Endothelial cell of umbilical vein (primary cell): ENCODE data around the gene DPYD. TPM values are rescaled to one million over a fixed set of nuclear protein-coding genes. Genes with fewer than 3 reads are reported as not detected.

ENCODE experiments used
- BruUV-seq: library from RNA; stranded (reverse); fragments of 400-500 nt; replicated peaks from 2 replicates; lab custom pipeline; 2021; lab: Mats Ljungman, UMichigan
- CTCF ChIA-PET: fragments of 300-600, 350-600 bp; sonication (Branson Sonifier 250); formaldehyde crosslinking; loops from one replicate; lab custom pipeline; 2021; ENCODE audit warnings: antibody characterized with exemption, inconsistent platforms; lab: Charles Lee
- POLR2A ChIA-PET: fragments of 300-600, 350-600 bp; sonication (Branson Sonifier 250); formaldehyde crosslinking; loops from one replicate; lab custom pipeline; 2021; ENCODE audit warnings: antibody characterized with exemption, inconsistent platforms; lab: Charles Lee
- DNase-seq: peaks from one replicate; pipeline ENCODE4 v3.0.0-alpha.2; 2011; ENCODE audit warnings: low read depth, low spot score
- FAIRE-seq: peaks from 2 replicates; lab custom pipeline; 2011; peaks lifted over from hg19 to GRCh38; lab: Jason Lieb, UNC
- H2AFZ ChIP-seq: 2 replicates; pipeline ENCODE4 v1.6.0; 2012; ENCODE audit warnings: low read depth, low read length, control low read depth, inconsistent platforms
- H3K27ac ChIP-seq: 2 replicates; pipeline ENCODE4 v1.5.1; 2011; ENCODE audit warnings: low read depth, mild to moderate bottlenecking, control low read depth, low read length, moderate library complexity; ENCODE audit not compliant: insufficient read depth
- H3K27me3 ChIP-seq, 2 experiments: 2 replicates each; pipeline versions ENCODE4 v1.6.0 to v1.6.1; 2011; ENCODE audit warnings: low read length in 2 of 2, mixed read lengths in 1 of 2; ENCODE audit not compliant: control insufficient read depth in 2 of 2, insufficient read depth in 2 of 2
- H3K36me3 ChIP-seq, 2 experiments: 2 replicates in 1 of 2; 3 replicates in 1 of 2; pipeline ENCODE4 v1.5.1; 2011; ENCODE audit warnings: low read length in 2 of 2, mild to moderate bottlenecking in 1 of 2, moderate library complexity in 1 of 2; ENCODE audit not compliant: control insufficient read depth in 2 of 2, insufficient read depth in 2 of 2; ENCODE audit errors: extremely low read depth in 1 of 2
- H3K4me1 ChIP-seq: 3 replicates; pipeline ENCODE4 v1.5.1; 2011; ENCODE audit warnings: mild to moderate bottlenecking, low read length; ENCODE audit not compliant: control insufficient read depth, insufficient read depth; ENCODE audit errors: extremely low read depth
- H3K4me2 ChIP-seq: 2 replicates; pipeline ENCODE4 v1.6.1; 2011; ENCODE audit warnings: low read length, control low read depth, mixed read lengths; ENCODE audit not compliant: insufficient read depth
- H3K4me3 ChIP-seq, 3 experiments: fragments of 200-600 bp in 1 of 3; sonication (generic), shearing (Covaris generic) in 1 of 3; replicated peaks in 1 of 3; 2 replicates each; pipeline ENCODE4 v1.5.1; 2011 to 2016; ENCODE audit warnings: control low read depth in 3 of 3, low read length in 3 of 3, mild to moderate bottlenecking in 2 of 3, inconsistent platforms in 1 of 3, low read depth in 1 of 3, moderate library complexity in 1 of 3; ENCODE audit not compliant: insufficient read depth in 1 of 3
- H3K79me2 ChIP-seq: 2 replicates; pipeline ENCODE4 v1.6.0; 2012; ENCODE audit warnings: low read length, inconsistent platforms; ENCODE audit not compliant: control insufficient read depth, insufficient read depth
- H3K9ac ChIP-seq: replicated peaks from 2 replicates; pipeline ENCODE3; 2011; ENCODE audit warnings: low read length, control low read depth; ENCODE audit not compliant: insufficient read depth; ENCODE audit errors: extremely low read depth
- H3K9me1 ChIP-seq: replicated peaks from 3 replicates; pipeline ENCODE4 v1.6.0; 2011; ENCODE audit warnings: mild to moderate bottlenecking, low read length; ENCODE audit not compliant: control insufficient read depth, insufficient read depth; ENCODE audit errors: extremely low read depth
- H3K9me3 ChIP-seq: replicated peaks from 2 replicates; pipeline ENCODE4 v1.5.1; 2012; ENCODE audit warnings: low read length, inconsistent platforms; ENCODE audit not compliant: control insufficient read depth, insufficient read depth
- H4K20me1 ChIP-seq: replicated peaks from 2 replicates; pipeline ENCODE3; 2011; ENCODE audit warnings: mild to moderate bottlenecking, low read length; ENCODE audit not compliant: control insufficient read depth, insufficient read depth; ENCODE audit errors: extremely low read depth
- CTCF ChIP-seq, 2 donors: IDR thresholded peaks; 1 replicate in 1 of 2; 2 replicates in 1 of 2; pipeline ENCODE4 v1.5.1; 2011; ENCODE audit warnings: low read length in 2 of 2, mild to moderate bottlenecking in 2 of 2, moderate library complexity in 2 of 2, control low read depth in 1 of 2, inconsistent platforms in 1 of 2, low read depth in 1 of 2; ENCODE audit not compliant: insufficient read depth in 1 of 2; ENCODE audit errors: extremely low read depth in 1 of 2
- FOS ChIP-seq: IDR thresholded peaks from 2 replicates; pipeline ENCODE4 v1.6.1; 2011; ENCODE audit warnings: mild to moderate bottlenecking, low read length, moderate library complexity, borderline replicate concordance; ENCODE audit not compliant: insufficient read depth
- GATA2 ChIP-seq: IDR thresholded peaks from 2 replicates; pipeline ENCODE4 v1.7.0; 2011; ENCODE audit warnings: low read depth, mild to moderate bottlenecking, moderate library complexity, mixed read lengths, low read length; ENCODE audit not compliant: insufficient read length, insufficient read depth
- JUN ChIP-seq: IDR thresholded peaks from 2 replicates; pipeline ENCODE4 v1.6.1; 2011; ENCODE audit warnings: borderline replicate concordance, low read depth; ENCODE audit not compliant: insufficient read length, insufficient read depth
- MAX ChIP-seq: IDR thresholded peaks from 2 replicates; pipeline ENCODE4 v1.6.1; 2011; ENCODE audit not compliant: insufficient read depth, insufficient read length
- POLR2A ChIP-seq: IDR thresholded peaks from 2 replicates; pipeline ENCODE4 v1.6.1; 2012; ENCODE audit warnings: low read depth, mild to moderate bottlenecking, control low read depth, low read length
- POLR2AphosphoS5 ChIP-seq: IDR thresholded peaks from 2 replicates; pipeline ENCODE4 v1.6.1; 2012; ENCODE audit warnings: low read depth, mild to moderate bottlenecking, control low read depth, low read length, moderate library complexity; ENCODE audit not compliant: insufficient read depth
- dilution Hi-C: fragments of 300-500 bp; cut with MboI; formaldehyde crosslinking; loops from one replicate; pipeline ENCODE4 v1.15.0; 2019; ENCODE audit warnings: low sequenced_read_pairs; ENCODE audit not compliant: extremely low pct_ligation_motif_present
- intact Hi-C: fragments of 100-400 bp; cut with micrococcal nuclease; formaldehyde crosslinking; loops from one replicate; pipeline ENCODE4 v1.10.0; 2022
- polyA plus RNA-seq, 4 experiments: library from polyadenylated mRNA; depleted of rRNA in 3 of 4; stranded (reverse) in 3 of 4; unstranded in 1 of 4; fragments of >200 nt; gene quantifications; 2 replicates each; pipeline versions ENCODE4 v1.2.1 to v1.2.3, GENCODE V29; 2011 to 2012; ENCODE audit warnings: missing spikeins in 1 of 4
- total RNA-seq: library from RNA; stranded (reverse); gene quantifications from 2 replicates; pipeline ENCODE4 v1.2.3, GENCODE V29; 2021

The DPYD gene
- total and polyA plus RNA-seq, 2 donors (not counting 3 experiments of a cell fraction or from before 2014, with no cell fraction given): 4.6 to 15.1 TPM

DNA sequence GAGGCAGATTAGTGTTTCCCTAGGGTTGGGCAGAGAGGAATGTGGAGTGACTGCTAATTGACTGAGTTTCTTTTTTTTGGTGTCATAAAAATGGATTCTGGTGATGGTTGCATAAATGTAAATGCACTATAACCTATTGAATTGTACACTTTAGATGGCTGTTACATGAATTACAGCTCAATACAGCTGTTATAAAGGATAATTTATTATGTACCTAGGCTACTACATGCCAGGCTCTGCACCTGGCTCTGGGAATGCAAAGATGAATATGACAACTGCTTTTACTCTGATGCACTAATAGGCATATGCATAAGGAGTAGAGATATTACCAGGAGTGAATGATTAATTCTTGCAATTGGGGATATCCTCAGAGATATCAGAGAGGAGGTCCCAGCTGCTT, 854.0 kb downstream of the DPYD start:
- dilution Hi-C loops (no loop called here), intact Hi-C loops (no loop called here)
- H3K27ac ChIP-seq: no peak overlapping the region
- no peaks in the 10 kb centered on the region for H3K36me3 ChIP-seq
- no peaks in the 10 kb centered on the region for H3K79me2 ChIP-seq
- H3K27me3 ChIP-seq: no peaks in the 10 kb centered on the region
- H3K4me3 ChIP-seq: no peak overlapping the region
- BruUV-seq: no TSS peak
- ChIA-PET POLR2A (no interaction called here), CTCF (interaction anchor here (0.9 to 1.2 kb wide), 2 partner anchors 13 to 177 kb away, joined by 3 read pairs; no protein-coding TSS in a partner anchor)
- H2AFZ ChIP-seq: no peak overlapping the region
- no peak for DNase-seq
- H3K4me2 ChIP-seq: no peak overlapping the region
- H4K20me1 ChIP-seq: no peaks in the 10 kb centered on the region
- no peaks in the 10 kb centered on the region for H3K9me3 ChIP-seq
- no peaks in the 10 kb centered on the region for H3K4me1 ChIP-seq
- TF ChIP-seq POLR2AphosphoS5 (no peak), GATA2 (no peak), JUN (no peak), MAX (no peak), POLR2A (no peak), FOS (no peak), CTCF (IDR thresholded peaks at IDR 0.05; ENCODE audit: extremely low read depth in 1 of 2, insufficient read depth in 1 of 2, low read depth in 1 of 2, low read length in 2 of 2) (no peak)
- no peaks in the 10 kb centered on the region for H3K9me1 ChIP-seq
- FAIRE-seq: no peak
- H3K9ac ChIP-seq: no peak overlapping the region
